Tibial artery (tissue), 4 donors: ENCODE results near the gene OSBPL9.

Source experiments
- DNase-seq, 2 donors: peaks; one replicate each; pipeline ENCODE4 v3.0.0-alpha.2; 2019
- H3K27ac ChIP-seq, 2 donors: fragments of 200-600 bp; sonication (generic) in 1 of 2; 1 replicate in 1 of 2; 2 replicates in 1 of 2; pipeline ENCODE4 v1.5.1; 2018 to 2019; ENCODE audit warnings: mild to moderate bottlenecking in 1 of 2
- H3K27me3 ChIP-seq, 2 donors: fragments of 200-600 bp; sonication (generic) in 1 of 2; one replicate each; pipeline versions ENCODE4 v1.5.1 to v1.6.0; 2016 to 2019
- H3K36me3 ChIP-seq, 3 donors: fragments of 200-600 bp; sonication (generic) in 2 of 3; one replicate each; pipeline ENCODE4 v1.5.1; 2016 to 2019; ENCODE audit warnings: mild to moderate bottlenecking in 2 of 3
- H3K4me1 ChIP-seq, 4 donors: fragments of 200-600 bp; sonication (generic) in 2 of 4; 1 replicate in 3 of 4; 2 replicates in 1 of 4; pipeline ENCODE4 v1.5.1; 2016 to 2019
- H3K4me3 ChIP-seq, 2 donors: fragments of 200-600 bp; sonication (generic) in 1 of 2; 1 replicate in 1 of 2; 2 replicates in 1 of 2; pipeline ENCODE4 v1.5.1; 2018 to 2019; ENCODE audit warnings: mild to moderate bottlenecking in 2 of 2
- H3K9me3 ChIP-seq, 3 donors: fragments of 200-600 bp; sonication (generic) in 1 of 3; one replicate each; pipeline ENCODE4 v1.5.1; 2016 to 2019
- CTCF ChIP-seq, 2 experiments: fragments of 200-600 bp in 1 of 2; fragments of 450-650 bp in 1 of 2; IDR thresholded peaks; one replicate each; pipeline ENCODE4 v1.5.1; 2017 to 2019; ENCODE audit warnings: antibody characterized with exemption in 2 of 2, mild to moderate bottlenecking in 1 of 2, moderate library complexity in 1 of 2
- intact Hi-C: fragments of 100-400 bp; cut with DNase I; formaldehyde crosslinking; loops from one replicate; pipeline ENCODE4 v1.15.0; 2023; ENCODE audit warnings: low total_unique reads

Gene OSBPL9

GRCh38 chr1:51671527-51672325 lies 54.8 kb downstream of the OSBPL9 start:
- no peaks in the 10 kb centered on the region for H3K36me3 ChIP-seq
- H3K4me3 ChIP-seq, result no peak overlapping the region
- peaks cover 0 to 70% (median 41%) of the 10 kb centered on the region in 4 donors for H3K4me1 ChIP-seq
- H3K27me3 ChIP-seq, result no peaks in the 10 kb centered on the region
- no peak for DNase-seq
- H3K27ac ChIP-seq, result peak overlapping the region in 1 of 2 donors; percentile 9
- H3K9me3 ChIP-seq, result no peaks in the 10 kb centered on the region
- TF ChIP-seq CTCF (IDR thresholded peaks at IDR 0.05), result no peak
- intact Hi-C loops, result no loop called here

GRCh38 chr1:51673279-51673678 lies 56.4 kb downstream of the OSBPL9 start:
- intact Hi-C loops, result no loop called here

GRCh38 chr1:51675177-51675780 lies 58.4 kb downstream of the OSBPL9 start:
- H3K27ac ChIP-seq, result no peak overlapping the region
- no peaks in the 10 kb centered on the region for H3K36me3 ChIP-seq
- no peaks in the 10 kb centered on the region for H3K27me3 ChIP-seq
- no peak for DNase-seq
- H3K4me3 ChIP-seq, result no peak overlapping the region
- TF ChIP-seq CTCF (IDR thresholded peaks at IDR 0.05), result no peak
- H3K4me1 ChIP-seq, result peaks cover 0 to 58% (median 23%) of the 10 kb centered on the region in 4 donors
- intact Hi-C loops, result no loop called here
- H3K9me3 ChIP-seq, result no peaks in the 10 kb centered on the region

More at GRCh38 chr1:51673279-51673678, 56.4 kb downstream of the OSBPL9 start:
- peak overlapping the region in 1 of 2 donors; percentile 19 for H3K27ac ChIP-seq
- peaks cover 0 to 58% (median 35%) of the 10 kb centered on the region in 4 donors for H3K4me1 ChIP-seq
- H3K27me3 ChIP-seq, result no peaks in the 10 kb centered on the region
- TF ChIP-seq CTCF (IDR thresholded peaks at IDR 0.05), result no peak
- H3K36me3 ChIP-seq, result no peaks in the 10 kb centered on the region
- H3K9me3 ChIP-seq, result no peaks in the 10 kb centered on the region
- H3K4me3 ChIP-seq, result no peak overlapping the region
- no peak for DNase-seq

- TF ChIP-seq CTCF (IDR thresholded peaks at IDR 0.05), result no peak
- Histone ChIP-seq H3K27ac (peak overlapping the region; percentile 77 to 79), H3K36me3 (no peaks in the 10 kb centered on the region), H3K4me1 (peaks cover 0 to 38% (median 9%) of the 10 kb centered on the region in 4 donors), H3K27me3 (no peaks in the 10 kb centered on the region), H3K9me3 (no peaks in the 10 kb centered on the region), H3K4me3 (no peak overlapping the region)
- intact Hi-C loops, result no loop called here
- no peak for DNase-seq
Measured at GRCh38 chr1:51679435-51679834, 62.5 kb downstream of the OSBPL9 start.

- no peaks in the 10 kb centered on the region for H3K27me3 ChIP-seq
- no peak for DNase-seq
- H3K36me3 ChIP-seq, result no peaks in the 10 kb centered on the region
- peaks cover 9 to 73% (median 22%) of the 10 kb centered on the region in 4 donors for H3K4me1 ChIP-seq
- intact Hi-C loops, result no loop called here
- no peak overlapping the region for H3K27ac ChIP-seq
- no peak for TF ChIP-seq CTCF (IDR thresholded peaks at IDR 0.05)
- H3K9me3 ChIP-seq, result no peaks in the 10 kb centered on the region
- no peak overlapping the region for H3K4me3 ChIP-seq
Measured at GRCh38 chr1:51684776-51685175, 67.9 kb downstream of the OSBPL9 start.
